AG20443 (cell line): ENCODE results near the gene RBM20.

ENCODE experiments used
- DNase-seq: peaks from one replicate; pipeline ENCODE4 v3.0.0; 2012; ENCODE audit warnings: low spot score, mixed read lengths

RBM20 gene

DNA sequence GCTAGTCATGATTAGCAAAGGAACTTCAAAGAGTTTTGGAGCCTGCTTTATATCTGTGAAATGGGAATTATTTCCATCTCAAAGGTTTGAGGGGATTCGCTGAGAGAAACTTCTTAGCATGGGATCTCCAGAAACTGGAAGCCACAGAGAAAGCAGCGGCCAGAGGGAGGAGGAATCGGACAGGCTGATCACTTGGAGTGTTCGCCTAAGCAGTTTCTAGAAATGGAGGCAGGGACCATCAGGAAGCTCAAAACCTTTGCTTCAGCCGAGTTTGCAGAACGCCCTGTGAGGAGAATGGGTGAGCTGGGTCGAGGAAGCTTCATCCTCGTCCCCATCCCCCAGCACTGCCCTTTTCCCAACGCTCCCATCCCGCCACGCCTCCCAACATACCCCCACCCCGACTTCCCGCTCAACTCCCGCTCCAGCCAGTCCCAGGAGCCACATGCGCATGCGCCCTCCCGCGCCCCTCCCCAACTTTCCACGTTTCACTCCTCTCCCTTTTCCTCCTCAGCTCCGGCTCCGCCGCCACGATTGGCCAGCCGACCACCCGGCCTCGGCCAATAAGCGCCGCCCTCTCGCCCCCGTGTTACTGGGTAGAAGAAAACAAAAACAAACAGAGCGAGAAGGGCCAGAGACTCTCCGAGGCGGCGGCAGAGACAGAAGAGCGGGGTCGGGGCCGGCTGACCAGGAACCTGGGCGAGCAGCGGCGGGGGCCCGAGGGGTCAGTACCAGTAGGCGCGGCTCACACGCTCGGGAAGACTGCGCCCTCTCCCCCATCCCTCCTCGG is 227.4 kb downstream of the RBM20 start, which contains the start of gene PDCD4:
TSS of gene PDCD4 (plus strand) at position 631 of the 787 bp plus-strand sequence. CDS start 4,100 bp downstream, outside the sequence.
- DNase-seq, result peak; percentile 98

DNA sequence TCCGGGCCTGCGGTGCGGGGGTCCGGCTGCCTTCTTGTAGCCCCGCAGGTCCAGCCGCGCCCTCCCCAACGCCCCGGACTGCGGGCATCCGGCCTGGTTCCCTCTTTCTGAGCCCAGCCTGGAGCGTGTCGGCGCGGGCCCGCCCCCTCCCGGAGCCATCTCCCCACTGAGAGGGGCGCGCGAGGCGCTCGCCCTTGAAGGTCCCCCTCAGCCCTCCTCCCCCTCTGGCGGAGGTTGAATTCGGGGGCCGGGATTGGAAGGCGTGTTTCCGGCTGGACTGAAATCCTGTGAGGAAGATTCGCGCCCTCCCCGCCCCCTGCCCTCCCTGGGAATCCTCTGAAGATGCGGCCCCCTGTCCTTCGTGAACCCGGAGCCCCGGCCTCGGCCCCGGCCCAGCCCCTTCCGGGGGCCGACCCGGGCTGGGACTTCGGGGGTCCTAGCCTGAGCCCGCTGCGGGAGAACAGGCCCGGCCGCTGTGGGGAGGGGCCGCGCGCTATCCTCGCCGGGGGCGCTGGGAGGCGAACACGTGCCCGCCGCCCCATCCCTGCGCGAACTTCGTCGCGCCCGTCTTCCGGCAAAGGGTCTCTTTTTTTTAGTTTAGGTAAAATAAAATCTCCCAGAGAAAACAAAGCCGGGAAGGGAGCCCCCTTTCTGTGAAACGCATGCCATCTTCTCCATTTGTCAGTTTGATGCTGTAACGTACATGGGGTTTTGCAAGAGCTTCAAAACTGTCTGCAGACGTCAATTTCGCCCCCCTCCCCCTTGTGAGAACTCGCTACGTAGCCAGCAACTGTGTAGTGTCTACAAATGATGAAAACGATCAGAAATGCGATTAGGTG is 228.2 kb downstream of the RBM20 start:
- peak; percentile 51 for DNase-seq

DNA sequence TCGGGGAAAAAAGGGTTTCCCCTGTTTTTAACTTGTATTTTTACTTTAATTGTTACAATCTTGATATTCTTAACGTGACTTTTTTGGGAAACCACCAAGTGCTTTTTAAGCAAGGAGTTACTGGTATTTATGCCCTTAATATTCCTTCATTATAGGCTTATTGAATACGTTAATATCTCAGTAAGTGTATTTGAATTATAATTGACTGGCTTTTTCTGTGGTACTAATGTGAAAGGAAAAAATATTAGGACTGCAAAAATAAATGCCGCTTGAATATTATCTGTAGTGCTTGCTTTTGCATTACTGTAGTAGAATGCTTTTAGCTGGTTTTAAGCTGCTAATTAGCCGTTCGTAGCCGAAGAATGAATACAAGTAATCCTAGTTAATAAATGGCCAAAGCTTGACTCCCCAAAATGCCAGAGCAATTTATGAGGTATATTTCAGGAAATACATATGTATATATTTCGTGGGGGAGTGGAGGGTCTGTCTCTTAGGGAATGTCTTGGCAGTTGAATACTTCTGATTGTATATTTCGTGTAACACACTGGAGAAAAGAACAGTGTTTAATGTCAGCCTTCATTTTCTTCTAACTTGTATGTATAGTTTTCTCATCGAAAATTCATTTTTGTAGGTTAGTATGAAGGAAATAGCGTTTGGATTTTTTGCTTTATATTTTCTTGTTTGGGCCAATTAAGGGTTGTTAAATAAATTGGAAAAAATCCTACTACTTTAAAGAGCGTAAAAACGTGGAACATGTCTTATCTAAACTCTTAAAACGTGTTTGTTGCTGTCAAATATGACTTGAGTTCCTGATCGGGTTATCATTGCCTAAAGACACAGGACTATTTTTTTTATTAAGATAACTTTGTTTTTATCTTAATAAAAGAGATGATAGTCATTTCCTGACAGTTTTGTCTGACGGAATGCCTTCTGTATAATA is 229.1 kb downstream of the RBM20 start:
- no peak for DNase-seq

DNA sequence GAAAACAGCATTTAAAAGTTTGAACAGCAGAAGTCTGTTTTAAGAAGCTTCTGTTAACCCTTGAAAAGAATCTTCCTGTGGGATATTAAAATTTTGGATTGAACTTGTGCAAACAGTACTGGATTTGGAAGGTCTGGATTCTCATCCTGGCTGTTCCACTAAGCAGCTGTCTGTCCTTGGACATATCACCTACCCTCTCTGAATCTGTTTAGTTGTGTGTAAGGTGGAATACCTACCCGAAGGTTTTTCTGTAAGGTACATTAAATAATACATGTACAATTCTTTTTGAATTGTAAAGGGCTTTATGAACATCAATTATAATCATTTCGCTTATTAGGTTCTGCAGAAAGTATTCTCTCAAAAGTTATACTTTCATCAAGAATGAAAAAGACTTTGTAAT is 229.8 kb downstream of the RBM20 start:
- no peak for DNase-seq

DNA sequence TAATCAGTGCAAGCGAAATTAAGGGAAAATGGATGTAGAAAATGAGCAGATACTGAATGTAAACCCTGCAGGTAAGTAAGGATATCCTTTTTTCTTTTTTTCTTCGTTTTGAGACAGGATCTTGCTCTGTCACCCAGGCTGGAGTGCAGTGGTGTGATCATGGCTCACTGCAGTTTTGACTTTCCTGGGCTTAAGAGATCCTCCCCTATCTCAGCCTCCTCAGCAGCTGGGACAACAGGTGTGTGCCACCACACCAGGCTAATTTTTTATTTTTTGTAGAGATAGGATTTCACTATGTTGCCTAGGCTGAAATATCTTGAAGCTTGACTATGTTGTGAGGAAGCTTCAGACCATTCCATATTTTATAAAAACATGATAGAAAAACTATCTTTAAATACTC is 231.9 kb downstream of the RBM20 start:
- no peak for DNase-seq

DNA sequence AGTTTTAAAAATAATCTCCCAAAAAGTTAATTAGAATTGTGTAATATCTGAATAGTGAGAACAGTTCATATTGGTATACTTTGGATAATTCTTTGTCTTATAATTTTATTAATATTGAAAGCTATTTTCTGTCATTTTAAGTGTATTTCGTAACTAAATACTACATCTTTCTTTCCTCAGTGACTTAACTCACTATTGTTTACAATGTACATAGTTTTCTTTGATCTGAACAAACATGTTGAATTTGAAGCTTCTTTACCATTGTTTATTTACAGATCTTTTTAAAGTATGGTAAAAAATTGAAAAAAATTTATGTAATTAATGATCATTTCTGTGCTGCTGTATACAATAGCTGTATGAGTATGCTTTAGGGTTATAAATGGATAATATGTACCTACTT is 232.7 kb downstream of the RBM20 start:
- no peak for DNase-seq

DNA sequence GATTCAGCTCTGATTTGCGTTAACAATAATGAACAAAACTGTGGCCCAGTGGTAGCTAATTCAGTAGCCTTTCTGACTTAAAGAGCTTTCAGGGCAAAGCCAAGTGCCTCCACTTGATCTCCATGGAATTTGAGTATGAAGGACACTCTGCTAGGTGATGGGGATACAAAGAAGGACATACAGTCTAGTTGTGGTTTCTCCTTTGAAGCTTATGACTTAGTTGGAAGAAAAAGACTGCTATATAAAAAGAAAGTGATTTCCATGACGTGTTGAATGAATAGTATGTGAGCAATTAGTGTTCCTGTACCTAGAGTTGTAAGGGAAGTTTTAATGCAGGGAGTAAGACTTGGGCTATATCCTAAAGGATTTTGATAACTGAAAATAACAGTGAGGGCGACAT is 235.9 kb downstream of the RBM20 start:
- no peak for DNase-seq

DNA sequence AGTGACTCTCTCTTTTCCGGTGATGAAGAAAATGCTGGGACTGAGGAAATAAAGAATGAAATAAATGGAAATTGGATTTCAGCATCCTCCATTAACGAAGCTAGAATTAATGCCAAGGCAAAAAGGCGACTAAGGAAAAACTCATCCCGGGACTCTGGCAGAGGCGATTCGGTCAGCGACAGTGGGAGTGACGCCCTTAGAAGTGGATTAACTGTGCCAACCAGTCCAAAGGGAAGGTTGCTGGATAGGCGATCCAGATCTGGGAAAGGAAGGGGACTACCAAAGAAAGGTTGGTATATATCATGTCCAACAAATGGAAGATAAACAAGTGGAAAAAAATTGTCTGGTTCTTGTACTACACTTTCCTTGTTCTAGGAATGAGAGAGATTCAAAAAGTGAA is 237.1 kb downstream of the RBM20 start:
- DNase-seq, result no peak

DNA sequence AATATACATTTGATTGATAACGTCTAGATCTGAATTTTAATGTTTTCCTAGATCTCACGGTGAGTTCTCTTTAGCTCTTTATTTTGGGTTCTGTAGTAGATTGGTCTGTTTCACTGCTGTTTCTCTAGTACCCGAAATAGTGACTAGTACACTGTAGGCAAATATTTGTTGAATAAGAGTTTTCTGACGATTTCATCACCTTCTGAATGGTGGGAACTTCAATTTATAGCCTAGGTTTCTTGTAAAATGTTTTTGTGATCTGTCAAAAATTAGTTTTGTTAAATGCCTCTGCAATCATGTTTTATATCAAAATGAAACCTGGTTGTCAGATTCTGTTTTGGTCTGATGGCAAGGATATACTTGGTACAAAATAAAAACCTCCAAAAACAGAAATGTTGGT is 237.8 kb downstream of the RBM20 start:
- no peak for DNase-seq

DNA sequence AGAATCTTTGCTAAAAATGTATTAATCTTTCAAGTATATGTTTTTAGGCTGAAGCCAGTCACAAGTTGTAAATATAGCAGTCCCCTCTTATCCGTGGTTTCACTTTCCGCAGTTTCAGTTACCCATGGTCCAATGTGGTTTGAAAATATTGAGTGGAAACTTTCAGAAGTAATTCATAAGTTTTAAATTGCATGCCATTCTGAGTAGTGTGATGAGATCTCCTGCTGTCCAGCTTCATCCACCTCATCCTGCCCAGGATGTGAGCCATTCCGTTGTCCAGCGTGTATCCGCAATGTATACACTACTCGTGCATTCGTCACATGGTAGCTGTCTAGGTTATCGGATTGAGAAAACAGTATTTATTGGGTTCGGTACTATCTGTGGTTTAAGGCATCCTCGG is 239.8 kb downstream of the RBM20 start:
- DNase-seq, result no peak

DNA sequence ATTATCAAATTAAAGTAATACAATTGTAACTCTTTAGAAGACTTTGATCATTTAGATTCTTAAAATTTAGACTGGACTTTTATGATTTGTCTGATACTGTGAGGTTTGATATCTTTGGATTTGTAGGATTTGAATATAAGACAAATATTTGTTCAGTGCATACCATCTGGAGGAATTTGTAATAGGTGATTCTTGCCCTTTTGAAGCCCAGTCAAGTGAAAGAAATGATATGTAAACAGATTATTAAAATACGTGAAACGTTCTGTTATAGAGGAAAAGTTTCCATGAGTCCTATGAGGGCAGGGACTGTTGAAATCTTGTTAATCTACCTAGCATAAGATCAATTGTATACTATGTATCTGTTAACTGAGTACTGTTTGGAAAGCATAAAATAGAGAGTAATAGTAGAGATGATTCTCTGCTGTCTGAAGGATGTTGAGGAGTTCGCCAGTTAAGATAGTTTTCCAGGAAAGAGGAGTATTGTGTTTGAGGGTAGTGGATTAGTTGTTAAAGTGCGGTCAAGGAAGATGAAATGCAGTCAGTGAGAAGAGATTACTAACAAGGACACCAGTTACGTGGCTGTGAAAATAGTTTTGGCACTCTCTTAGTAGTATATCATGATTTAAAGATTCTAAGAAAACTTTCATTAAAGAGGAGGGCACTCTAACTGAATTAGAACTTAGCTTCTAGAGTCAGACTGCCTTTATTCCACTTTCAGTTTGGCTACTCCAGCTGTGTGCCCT is 242.0 kb downstream of the RBM20 start:
- no peak for DNase-seq

DNA sequence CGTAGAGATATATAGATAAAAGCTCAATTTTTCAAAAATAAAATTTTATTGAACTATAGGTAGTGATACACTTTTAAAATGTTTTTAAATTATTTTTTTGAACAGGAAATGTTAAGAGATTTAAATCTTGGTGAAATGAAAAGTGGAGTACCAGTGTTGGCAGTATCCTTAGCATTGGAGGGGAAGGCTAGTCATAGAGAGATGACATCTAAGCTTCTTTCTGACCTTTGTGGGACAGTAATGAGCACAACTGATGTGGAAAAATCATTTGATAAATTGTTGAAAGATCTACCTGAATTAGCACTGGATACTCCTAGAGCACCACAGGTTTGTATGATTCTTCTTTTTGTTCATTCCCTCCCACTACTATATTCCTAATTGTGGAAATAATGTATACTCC is 243.4 kb downstream of the RBM20 start:
- no peak for DNase-seq
